Globus pallidus (tissue), 1 donor: ENCODE results near the gene CCDC85C.

Source experiments
- DNase-seq: peaks from one replicate; pipeline ENCODE4 v3.0.0-alpha.2; 2015; ENCODE audit warnings: low spot score

CCDC85C gene

DNA sequence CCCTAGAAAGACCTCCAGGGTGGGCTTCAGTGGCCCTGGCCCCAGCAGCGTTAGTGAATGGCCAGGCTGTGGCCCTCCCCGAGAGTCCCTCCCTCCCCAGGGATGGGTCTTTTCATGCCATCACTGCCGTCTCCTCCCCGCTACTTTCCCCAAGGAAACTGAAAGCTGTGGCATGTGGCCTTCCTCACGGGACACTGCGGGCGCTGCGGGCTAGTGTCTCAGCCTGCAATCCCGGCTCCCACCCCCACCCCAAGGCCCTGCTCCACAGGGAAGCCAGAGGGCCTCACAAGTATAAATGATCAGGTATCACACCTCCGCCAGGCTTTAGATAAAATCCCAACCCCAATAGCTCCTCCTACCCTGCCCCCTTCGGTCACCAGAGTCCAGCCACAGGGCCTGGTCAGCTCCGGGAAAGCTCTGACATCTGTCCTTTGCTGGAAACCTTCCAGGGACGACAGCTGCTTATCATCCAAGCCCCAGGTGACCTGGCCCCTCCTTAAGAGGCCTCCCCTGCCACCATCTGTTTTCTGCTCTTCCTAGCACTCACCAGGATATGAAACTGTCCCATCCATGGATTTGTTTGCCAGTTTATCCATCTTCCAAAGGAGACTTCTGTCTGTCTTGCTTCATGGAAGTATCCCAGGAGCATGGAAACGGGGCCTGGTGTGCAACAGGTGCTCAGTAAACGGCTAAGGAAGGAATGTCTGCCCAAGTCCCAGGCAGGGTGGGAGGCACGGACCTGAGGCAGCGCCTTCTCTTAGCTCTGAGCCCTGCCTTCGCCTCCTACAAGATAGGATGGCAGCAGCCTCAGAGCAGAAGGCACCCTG, 31.6 kb downstream of the CCDC85C start:
- no peak for DNase-seq

DNA sequence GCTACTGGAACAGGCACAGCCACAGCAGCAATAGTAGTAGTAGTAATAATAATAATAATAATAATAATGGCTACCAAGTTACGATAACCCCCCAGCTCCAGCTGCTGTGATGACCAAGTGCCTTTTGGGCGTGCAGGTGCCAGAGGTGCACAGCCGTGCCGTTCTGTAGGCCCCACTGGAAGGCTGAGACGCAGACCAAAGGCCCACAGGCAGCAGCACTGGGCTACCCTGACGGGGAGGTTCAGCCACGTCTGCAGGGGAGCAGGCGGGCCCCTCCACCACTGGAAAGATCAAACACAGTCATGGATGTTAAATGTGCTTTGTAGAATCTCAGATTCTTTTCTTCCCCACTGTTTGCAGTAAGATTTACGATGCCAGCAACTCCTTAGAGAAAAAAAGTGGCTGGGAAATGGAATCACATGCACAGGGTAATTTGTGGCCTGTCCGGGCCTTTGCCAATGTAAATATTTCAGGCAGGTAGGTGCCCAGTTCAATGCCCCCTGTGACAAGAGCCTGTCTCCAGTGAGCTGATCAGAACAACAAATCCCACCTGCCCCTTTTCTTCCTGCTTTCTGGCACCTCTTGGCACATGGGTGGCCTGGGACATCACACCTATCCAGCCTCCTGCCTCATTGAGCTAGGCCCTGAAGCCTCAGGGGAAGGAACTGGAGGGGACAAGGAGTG, 32.6 kb downstream of the CCDC85C start:
- DNase-seq: no peak

- DNase-seq: no peak
Measured at GRCh38 chr14:99570544-99571302, 33.3 kb downstream of the CCDC85C start.

- DNase-seq: no peak
Measured at GRCh38 chr14:99569725-99570543, 34.1 kb downstream of the CCDC85C start.

DNA sequence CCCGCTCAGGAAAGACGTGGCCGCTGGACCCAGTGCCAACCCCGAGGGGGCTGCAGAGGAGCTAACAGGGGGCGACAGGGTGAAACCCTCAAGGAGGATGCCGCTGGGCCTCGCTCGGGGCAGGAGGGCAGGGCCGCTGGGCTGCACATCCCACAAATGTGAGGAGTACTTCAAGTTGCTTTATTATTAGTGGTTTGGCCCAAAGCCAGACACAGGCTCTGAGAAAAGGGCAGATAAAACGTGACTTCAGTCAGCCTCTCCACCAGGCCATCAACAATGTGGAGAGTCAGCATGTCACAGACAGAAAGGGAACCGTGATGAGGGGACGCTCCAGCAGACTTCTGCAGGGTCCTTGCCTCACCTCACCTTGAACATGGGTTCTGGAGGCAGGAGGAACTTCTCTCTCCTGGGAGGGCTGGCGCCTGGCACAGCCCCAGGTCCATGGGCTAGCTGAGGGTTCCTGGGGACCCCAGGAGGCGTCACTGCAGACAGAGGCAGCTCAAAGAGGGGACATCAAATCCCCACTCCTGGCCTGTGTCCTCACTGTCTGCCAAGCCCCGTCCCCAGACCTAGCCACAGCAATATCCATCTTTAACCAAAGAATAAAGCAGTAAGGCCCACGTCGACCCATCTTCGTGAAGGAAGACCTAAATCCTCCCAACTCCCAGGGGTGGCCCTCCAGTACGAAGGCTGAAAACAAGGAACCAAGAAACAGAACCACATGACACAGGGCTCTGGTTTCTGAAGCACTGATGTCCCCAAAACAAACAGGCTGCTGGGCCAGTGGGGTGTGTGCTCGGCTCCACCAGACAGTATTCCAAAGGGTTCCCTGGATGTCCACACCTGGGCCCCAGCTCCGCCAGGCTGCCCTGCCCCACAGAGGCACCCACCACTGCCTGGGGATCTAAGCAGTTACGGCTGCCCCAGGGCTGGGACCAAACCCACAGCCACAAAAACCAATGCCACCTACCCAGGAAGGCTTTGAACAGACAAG, 35.1 kb downstream of the CCDC85C start:
- no peak for DNase-seq

- no peak for DNase-seq
Measured at GRCh38 chr14:99566390-99567354, 37.3 kb downstream of the CCDC85C start.

DNA sequence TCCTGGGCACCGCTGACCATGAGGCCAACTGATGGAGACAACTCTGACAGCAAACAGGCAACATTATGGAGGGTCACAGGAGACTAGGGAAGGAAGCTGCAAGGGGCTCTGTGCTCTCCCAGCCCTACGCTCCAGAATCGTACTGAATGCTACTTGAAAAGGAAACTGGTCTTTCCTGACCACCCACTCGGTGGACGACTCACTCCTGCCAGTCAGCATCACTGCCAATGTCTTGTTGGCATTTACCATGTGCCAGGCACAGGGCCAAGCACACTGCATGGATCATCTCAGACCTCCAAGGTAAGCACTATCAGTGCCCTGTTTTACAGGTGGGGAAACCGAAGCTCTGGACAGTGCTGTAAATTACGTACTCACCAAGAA, 38.0 kb downstream of the CCDC85C start:
- no peak for DNase-seq

- no peak for DNase-seq
Measured at GRCh38 chr14:99565383-99565782, 38.6 kb downstream of the CCDC85C start.

DNA sequence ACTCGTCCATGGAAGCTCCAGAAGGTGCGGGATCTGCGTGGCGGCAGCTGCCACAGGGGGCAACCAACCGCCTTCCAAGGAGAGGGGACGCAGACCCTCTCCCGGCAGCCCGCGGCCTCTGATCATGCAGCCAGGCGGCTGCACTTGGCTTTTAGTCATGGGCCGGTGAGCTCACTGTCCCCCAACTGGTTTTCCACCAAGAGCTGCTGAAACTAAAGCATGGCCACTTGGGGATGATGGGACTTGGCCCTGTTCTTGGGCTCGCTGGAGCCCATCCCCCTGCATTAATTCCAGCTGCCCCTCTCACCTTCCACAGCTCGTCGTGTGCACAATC, 39.1 kb downstream of the CCDC85C start:
- DNase-seq: no peak

- peak; percentile 66 for DNase-seq
Measured at GRCh38 chr14:99564256-99564925, 39.6 kb downstream of the CCDC85C start.

DNA sequence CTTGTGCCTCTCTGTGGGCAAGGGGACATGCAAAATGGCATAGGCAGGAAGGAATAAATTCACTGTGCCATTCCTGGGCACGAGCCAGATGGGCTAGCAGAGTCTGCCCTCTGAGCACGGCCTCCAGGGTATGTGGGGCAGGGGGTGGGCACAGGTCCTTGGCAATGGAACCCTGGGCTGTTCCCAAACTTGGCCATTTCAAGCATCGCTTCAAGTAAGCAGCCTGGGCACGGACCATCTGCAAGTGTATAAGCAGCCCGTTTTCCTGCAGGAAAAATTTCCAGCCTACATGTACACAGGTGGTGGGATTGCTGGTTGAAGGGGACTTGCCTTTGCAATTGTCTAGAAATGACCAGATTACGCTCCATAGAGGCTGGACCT, 40.3 kb downstream of the CCDC85C start:
- DNase-seq: no peak

GRCh38 chr14:99562856-99563748, 40.9 kb downstream of the CCDC85C start:
- DNase-seq: peak; percentile 83

GRCh38 chr14:99561864-99562263, 42.1 kb downstream of the CCDC85C start:
- no peak for DNase-seq

- DNase-seq: no peak
Measured at GRCh38 chr14:99560922-99561683, 42.9 kb downstream of the CCDC85C start.

GRCh38 chr14:99560403-99560802, 43.6 kb downstream of the CCDC85C start:
- no peak for DNase-seq

DNA sequence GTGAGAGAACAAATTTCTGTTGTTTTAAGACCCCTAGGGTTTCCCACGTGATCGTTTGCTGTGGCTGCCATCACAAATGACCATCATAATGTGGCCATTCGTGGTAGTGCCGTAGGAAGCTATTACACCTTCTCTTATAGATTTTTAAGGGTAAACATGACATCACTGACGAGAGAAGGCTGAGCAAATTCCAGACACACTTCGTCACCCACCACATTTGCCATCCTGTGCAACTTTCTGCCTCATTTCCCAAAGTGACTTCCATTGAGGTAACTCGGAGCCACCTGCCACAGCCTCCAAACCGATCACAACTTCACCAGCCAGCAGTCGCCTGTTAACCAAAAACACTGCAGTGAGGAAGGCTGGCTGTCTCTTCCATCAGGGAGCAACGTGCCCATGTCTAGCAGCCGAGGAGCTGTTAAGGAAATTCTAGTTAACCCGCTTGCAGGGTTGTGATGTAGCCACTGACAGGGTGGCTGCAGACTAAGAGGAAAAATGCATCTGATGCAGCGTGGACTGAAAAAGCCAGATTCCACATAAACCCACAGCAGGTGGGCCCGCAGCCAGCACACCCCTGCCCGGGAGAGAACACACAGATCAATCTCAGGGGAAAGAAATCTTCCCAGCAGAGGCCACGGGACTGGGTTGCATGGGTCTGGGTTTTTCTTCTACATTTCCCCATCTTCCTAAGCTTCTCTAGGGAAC, 44.6 kb downstream of the CCDC85C start:
- no peak for DNase-seq
